ENCODE results near the gene FXYD1.

GRCh38 chr19:35089554-35089953, 49.1 kb upstream of the FXYD1 start:
- no peak for TF ChIP-seq NFIC (IDR thresholded peaks at IDR 0.05; ENCODE audit: borderline replicate concordance)
- TF ChIP-seq SMC3 (IDR thresholded peaks at IDR 0.05; ENCODE audit: low read depth, low read length), result no peak
- no peak for TF ChIP-seq GABPA (IDR thresholded peaks at IDR 0.05; ENCODE audit: low read depth)

All from SK-N-SH (cell line).